Caco-2 (cell line): ENCODE data around the gene NPAS3. TPM values are rescaled to one million over a fixed set of nuclear protein-coding genes. Genes with fewer than 3 reads are reported as not detected.

Experiments
- BruUV-seq: library from RNA; stranded (reverse); fragments of 400-500 nt; replicated peaks from 2 replicates; lab custom pipeline; 2021; lab: Mats Ljungman, UMichigan
- CTCF ChIA-PET: fragments of 300-600 bp; sonication (Branson Sonifier 250); formaldehyde crosslinking; loops from one replicate; lab custom pipeline; 2022; ENCODE audit warnings: antibody characterized with exemption; lab: Charles Lee
- POLR2A ChIA-PET: fragments of 300-600 bp; sonication (Branson Sonifier 250); formaldehyde crosslinking; loops from one replicate; lab custom pipeline; 2022; ENCODE audit warnings: antibody characterized with exemption; lab: Charles Lee
- DNase-seq, 2 experiments: peaks; one replicate each; pipeline versions ENCODE4 v3.0.0 to v3.0.0-alpha.2; 2020 to 2022
- H3K27me3 ChIP-seq: replicated peaks from 2 replicates; pipeline ENCODE4 v1.6.0; 2011; ENCODE audit warnings: low read length; ENCODE audit not compliant: control insufficient read depth, insufficient read depth
- H3K36me3 ChIP-seq: 2 replicates; pipeline ENCODE4 v1.5.1; 2011; ENCODE audit warnings: low read length; ENCODE audit not compliant: control insufficient read depth, insufficient read depth
- H3K4me1 ChIP-seq: fragments of 250-450 bp; sonication (Bioruptor Pico); 2 replicates; pipeline ENCODE4 v1.5.1; 2020; ENCODE audit warnings: mild to moderate bottlenecking
- H3K4me3 ChIP-seq: 2 replicates; pipeline ENCODE4 v1.5.1; 2011; ENCODE audit warnings: low read depth, mild to moderate bottlenecking, control low read depth, low read length
- H3K9me3 ChIP-seq: fragments of 250-450 bp; sonication (Bioruptor Pico); 2 replicates; pipeline ENCODE4 v1.5.1; 2020; ENCODE audit warnings: mild to moderate bottlenecking, moderate library complexity
- H3K27ac Mint-ChIP-seq: one replicate; pipeline ENCODE4 v1.8.0; 2022; ENCODE audit warnings: mixed read lengths; ENCODE audit not compliant: unreplicated experiment
- H3K27me3 Mint-ChIP-seq: one replicate; pipeline ENCODE4 v1.8.0; 2022; ENCODE audit warnings: mixed read lengths; ENCODE audit not compliant: insufficient read depth, unreplicated experiment
- H3K36me3 Mint-ChIP-seq: one replicate; pipeline ENCODE4 v1.8.0; 2022; ENCODE audit warnings: mild to moderate bottlenecking, mixed read lengths; ENCODE audit not compliant: insufficient read depth, unreplicated experiment
- H3K4me1 Mint-ChIP-seq: one replicate; pipeline ENCODE4 v1.8.0; 2022; ENCODE audit warnings: low read depth, mixed read lengths; ENCODE audit not compliant: unreplicated experiment
- H3K4me3 Mint-ChIP-seq: one replicate; pipeline ENCODE4 v1.8.0; 2022; ENCODE audit warnings: mild to moderate bottlenecking, moderate library complexity, mixed read lengths; ENCODE audit not compliant: unreplicated experiment
- H3K9me3 Mint-ChIP-seq: one replicate; pipeline ENCODE4 v1.8.0; 2022; ENCODE audit warnings: mixed read lengths; ENCODE audit not compliant: unreplicated experiment
- intact Hi-C: fragments of 100-400 bp; cut with micrococcal nuclease; formaldehyde crosslinking; loops from one replicate; pipeline ENCODE4 v1.10.0; 2022; ENCODE audit not compliant: unreplicated experiment
- total RNA-seq: library from RNA; stranded (reverse); gene quantifications from 2 replicates; pipeline ENCODE4 v1.2.3, GENCODE V29; 2022
- TF ChIP-seq, protein P1 (sequence below), 2 experiments: fragments of 200-600 bp in 1 of 2; IDR thresholded peaks; 1 replicate in 1 of 2; 2 replicates in 1 of 2; pipeline versions ENCODE4 v1.5.1 to v1.8.0; 2011 to 2022; ENCODE audit warnings: antibody characterized with exemption in 1 of 2, control low read depth in 1 of 2, inconsistent platforms in 1 of 2, low read depth in 1 of 2, low read length in 1 of 2, mild to moderate bottlenecking in 1 of 2, moderate library complexity in 1 of 2; ENCODE audit not compliant: insufficient read depth in 1 of 2, severe bottlenecking in 1 of 2, unreplicated experiment in 1 of 2

NPAS3 gene
- total RNA-seq, 1 experiment from 2014 or later, result not detected

DNA sequence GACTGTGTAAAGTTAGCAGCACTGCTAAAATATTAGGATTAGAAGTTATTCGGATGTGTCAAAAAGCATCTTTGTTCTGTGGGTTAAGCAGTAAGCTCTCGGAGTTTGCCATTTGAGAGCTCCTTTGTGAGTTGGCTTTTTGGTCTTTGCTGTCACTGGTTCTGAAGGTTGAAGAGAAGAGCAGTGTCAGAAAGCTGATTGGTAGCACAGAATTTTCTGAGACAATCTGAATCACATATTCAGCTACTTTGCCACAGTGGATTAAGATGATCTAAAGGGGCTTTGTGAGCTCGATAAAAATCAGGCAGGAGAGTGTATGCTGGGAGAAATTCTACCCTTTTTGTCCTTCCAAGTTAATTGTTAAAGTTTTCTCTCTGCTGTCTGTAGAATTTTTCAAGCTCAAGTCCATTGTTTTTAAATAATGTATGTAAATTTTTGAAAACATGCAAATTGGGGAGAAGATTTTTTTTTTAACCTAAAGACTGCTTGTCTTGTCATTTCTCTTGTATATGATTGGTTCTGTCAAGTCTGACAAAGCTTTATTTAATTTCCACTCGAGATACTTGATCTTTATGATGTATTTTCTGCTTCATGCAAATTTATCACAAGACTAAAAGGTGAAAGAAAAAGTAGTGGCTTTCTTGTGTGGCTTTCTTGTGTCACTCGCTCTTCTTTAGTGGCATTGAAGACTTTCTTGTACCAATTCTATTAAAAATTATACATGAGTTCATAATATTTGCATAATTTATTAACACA lies 704.9 kb downstream of the NPAS3 start:
- ChIA-PET POLR2A (no interaction called here), CTCF (no interaction called here)
- no peak overlapping the region for H3K4me3 ChIP-seq
- no TSS peak for BruUV-seq
- H3K36me3 Mint-ChIP-seq, result no peaks in the 10 kb centered on the region
- peaks cover 6% of the 10 kb centered on the region for H3K4me1 Mint-ChIP-seq
- H3K4me3 Mint-ChIP-seq, result no peak overlapping the region
- no peaks in the 10 kb centered on the region; the same call in 1 of the 2 replicates for H3K27me3 ChIP-seq
- no peaks in the 10 kb centered on the region for H3K9me3 Mint-ChIP-seq
- no peak for DNase-seq
- no peaks in the 10 kb centered on the region for H3K36me3 ChIP-seq
- H3K27ac Mint-ChIP-seq, result no peak overlapping the region
- H3K27me3 Mint-ChIP-seq, result peaks cover 14% of the 10 kb centered on the region
- intact Hi-C loops, result no loop called here
- H3K4me1 ChIP-seq, result no peaks in the 10 kb centered on the region
- no peaks in the 10 kb centered on the region for H3K9me3 ChIP-seq
- TF ChIP-seq, protein P1, sequence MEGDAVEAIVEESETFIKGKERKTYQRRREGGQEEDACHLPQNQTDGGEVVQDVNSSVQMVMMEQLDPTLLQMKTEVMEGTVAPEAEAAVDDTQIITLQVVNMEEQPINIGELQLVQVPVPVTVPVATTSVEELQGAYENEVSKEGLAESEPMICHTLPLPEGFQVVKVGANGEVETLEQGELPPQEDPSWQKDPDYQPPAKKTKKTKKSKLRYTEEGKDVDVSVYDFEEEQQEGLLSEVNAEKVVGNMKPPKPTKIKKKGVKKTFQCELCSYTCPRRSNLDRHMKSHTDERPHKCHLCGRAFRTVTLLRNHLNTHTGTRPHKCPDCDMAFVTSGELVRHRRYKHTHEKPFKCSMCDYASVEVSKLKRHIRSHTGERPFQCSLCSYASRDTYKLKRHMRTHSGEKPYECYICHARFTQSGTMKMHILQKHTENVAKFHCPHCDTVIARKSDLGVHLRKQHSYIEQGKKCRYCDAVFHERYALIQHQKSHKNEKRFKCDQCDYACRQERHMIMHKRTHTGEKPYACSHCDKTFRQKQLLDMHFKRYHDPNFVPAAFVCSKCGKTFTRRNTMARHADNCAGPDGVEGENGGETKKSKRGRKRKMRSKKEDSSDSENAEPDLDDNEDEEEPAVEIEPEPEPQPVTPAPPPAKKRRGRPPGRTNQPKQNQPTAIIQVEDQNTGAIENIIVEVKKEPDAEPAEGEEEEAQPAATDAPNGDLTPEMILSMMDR (IDR thresholded peaks at IDR 0.05; ENCODE audit: insufficient read depth in 1 of 2, low read depth in 1 of 2, low read length in 1 of 2, severe bottlenecking in 1 of 2, unreplicated experiment in 1 of 2), result no peak

DNA sequence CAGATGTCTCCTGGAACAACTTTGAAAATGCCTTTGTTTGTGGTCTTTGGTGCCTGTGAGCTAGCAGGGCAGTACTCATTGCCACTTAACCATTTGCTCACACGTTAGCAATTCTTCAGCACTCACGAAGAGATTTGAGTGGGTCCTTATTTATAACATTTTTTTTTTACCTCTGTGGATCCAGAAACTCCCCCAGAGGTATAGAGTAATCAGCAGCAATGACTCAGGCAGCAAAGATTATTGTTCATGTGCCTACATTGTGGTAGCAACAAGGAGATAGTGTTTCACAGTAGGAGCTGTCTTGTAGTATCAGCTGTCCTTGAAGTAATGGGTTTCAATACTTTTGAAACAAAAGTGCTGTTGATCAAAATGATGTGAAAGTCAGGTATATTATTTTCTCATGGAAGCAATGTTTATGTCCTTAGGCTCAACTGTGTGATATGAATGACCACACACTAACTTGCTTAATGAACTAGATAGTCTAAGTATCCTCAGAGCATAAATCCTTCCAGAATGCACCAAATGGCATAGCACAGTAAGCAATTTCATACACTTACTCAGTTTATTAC lies 708.1 kb downstream of the NPAS3 start:
- Mint-ChIP-seq H3K4me1 (peaks cover 6% of the 10 kb centered on the region), H3K9me3 (no peaks in the 10 kb centered on the region), H3K27ac (no peak overlapping the region), H3K36me3 (no peaks in the 10 kb centered on the region), H3K4me3 (no peak overlapping the region), H3K27me3 (peaks cover 17% of the 10 kb centered on the region)
- ChIA-PET POLR2A (no interaction called here), CTCF (no interaction called here)
- H3K27me3 ChIP-seq, result no peaks in the 10 kb centered on the region; the same call in 1 of the 2 replicates
- H3K4me1 ChIP-seq, result no peaks in the 10 kb centered on the region
- DNase-seq, result no peak
- no peaks in the 10 kb centered on the region for H3K9me3 ChIP-seq
- no TSS peak for BruUV-seq
- TF ChIP-seq, protein P1 (IDR thresholded peaks at IDR 0.05; ENCODE audit: insufficient read depth in 1 of 2, low read depth in 1 of 2, low read length in 1 of 2, severe bottlenecking in 1 of 2, unreplicated experiment in 1 of 2), result no peak
- intact Hi-C loops, result no loop called here
- no peaks in the 10 kb centered on the region for H3K36me3 ChIP-seq
- no peak overlapping the region for H3K4me3 ChIP-seq

DNA sequence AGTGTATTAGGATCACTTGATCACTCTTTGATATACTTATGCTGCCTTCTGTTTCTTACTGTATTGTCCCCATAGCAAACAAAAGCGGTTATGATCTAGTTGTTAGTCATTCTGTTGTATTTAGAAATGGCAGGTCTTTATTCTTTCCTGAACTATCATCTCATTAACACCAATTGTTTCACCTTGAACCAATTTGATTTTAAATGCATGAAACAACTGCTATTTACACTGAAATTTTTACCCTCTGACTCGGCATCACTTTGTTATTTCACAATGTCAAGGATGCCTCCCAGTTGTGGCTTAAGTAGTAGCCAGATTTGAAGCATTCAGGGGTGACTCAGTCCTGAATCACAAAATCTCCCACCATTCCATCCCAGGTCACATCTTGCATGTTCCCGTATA lies 708.7 kb downstream of the NPAS3 start:
- H3K4me3 ChIP-seq, result no peak overlapping the region
- Mint-ChIP-seq H3K4me3 (no peak overlapping the region), H3K27ac (no peak overlapping the region), H3K4me1 (peaks cover 1% of the 10 kb centered on the region), H3K27me3 (peaks cover 12% of the 10 kb centered on the region), H3K9me3 (no peaks in the 10 kb centered on the region), H3K36me3 (no peaks in the 10 kb centered on the region)
- ChIA-PET CTCF (no interaction called here), POLR2A (no interaction called here)
- no peak for DNase-seq
- H3K27me3 ChIP-seq, result no peaks in the 10 kb centered on the region; the same call in 1 of the 2 replicates
- H3K9me3 ChIP-seq, result no peaks in the 10 kb centered on the region
- H3K4me1 ChIP-seq, result no peaks in the 10 kb centered on the region
- no TSS peak for BruUV-seq
- intact Hi-C loops, result no loop called here
- no peaks in the 10 kb centered on the region for H3K36me3 ChIP-seq
- TF ChIP-seq, protein P1 (IDR thresholded peaks at IDR 0.05; ENCODE audit: insufficient read depth in 1 of 2, low read depth in 1 of 2, low read length in 1 of 2, severe bottlenecking in 1 of 2, unreplicated experiment in 1 of 2), result no peak
